Ovary (tissue), 3 donors: ENCODE data around the gene STIM2.

Experiments used
- POLR2A ChIP-seq: fragments of 450-650 bp; IDR thresholded peaks from one replicate; pipeline ENCODE4 v1.6.1; 2017; ENCODE audit warnings: antibody characterized with exemption, mild to moderate bottlenecking, moderate library complexity
- TF ChIP-seq, protein P1 (sequence below), 3 donors: fragments of 450-650 bp in 2 of 3; fragments of 200-600 bp in 1 of 3; IDR thresholded peaks; one replicate each; pipeline versions ENCODE4 v1.5.1 to v1.8.0; 2016 to 2022; ENCODE audit warnings: antibody characterized with exemption in 3 of 3, mild to moderate bottlenecking in 1 of 3
- donor health status: DM: no; HTN: no; CAD: no.

DNA sequence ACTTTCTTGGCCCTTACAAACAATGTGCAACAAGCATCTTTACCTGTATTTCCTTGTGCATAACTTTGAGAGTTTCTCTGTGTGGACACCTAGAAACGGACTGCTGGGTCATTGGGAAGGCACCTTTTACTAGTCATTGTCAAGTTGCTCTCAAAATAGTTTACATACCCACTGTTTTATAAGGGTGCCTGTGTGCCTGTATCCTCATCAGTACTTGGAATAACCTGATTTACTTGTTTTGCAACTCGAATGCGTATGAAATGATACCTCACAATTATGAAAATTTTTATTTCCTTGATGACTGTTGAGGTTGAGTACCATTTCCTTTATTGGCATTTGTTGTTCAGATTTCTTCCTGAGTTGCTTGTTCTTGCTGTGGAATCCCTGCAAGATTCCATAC lies 150.8 kb downstream of the STIM2 start:
- TF ChIP-seq, protein P1, sequence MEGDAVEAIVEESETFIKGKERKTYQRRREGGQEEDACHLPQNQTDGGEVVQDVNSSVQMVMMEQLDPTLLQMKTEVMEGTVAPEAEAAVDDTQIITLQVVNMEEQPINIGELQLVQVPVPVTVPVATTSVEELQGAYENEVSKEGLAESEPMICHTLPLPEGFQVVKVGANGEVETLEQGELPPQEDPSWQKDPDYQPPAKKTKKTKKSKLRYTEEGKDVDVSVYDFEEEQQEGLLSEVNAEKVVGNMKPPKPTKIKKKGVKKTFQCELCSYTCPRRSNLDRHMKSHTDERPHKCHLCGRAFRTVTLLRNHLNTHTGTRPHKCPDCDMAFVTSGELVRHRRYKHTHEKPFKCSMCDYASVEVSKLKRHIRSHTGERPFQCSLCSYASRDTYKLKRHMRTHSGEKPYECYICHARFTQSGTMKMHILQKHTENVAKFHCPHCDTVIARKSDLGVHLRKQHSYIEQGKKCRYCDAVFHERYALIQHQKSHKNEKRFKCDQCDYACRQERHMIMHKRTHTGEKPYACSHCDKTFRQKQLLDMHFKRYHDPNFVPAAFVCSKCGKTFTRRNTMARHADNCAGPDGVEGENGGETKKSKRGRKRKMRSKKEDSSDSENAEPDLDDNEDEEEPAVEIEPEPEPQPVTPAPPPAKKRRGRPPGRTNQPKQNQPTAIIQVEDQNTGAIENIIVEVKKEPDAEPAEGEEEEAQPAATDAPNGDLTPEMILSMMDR (IDR thresholded peaks at IDR 0.05) = no peak
- TF ChIP-seq POLR2A = no peak
